Uterus (tissue), 2 donors: ENCODE data around the gene SVBP.

Source experiments
- CTCF ChIP-seq, 4 experiments: fragments of 200-600 bp in 2 of 4; fragments of 450-650 bp in 2 of 4; sonication (generic) in 2 of 4; IDR thresholded peaks; one replicate each; pipeline ENCODE4 v1.5.1; 2016 to 2019; ENCODE audit warnings: antibody characterized with exemption in 4 of 4, mild to moderate bottlenecking in 2 of 4, moderate library complexity in 1 of 4
- POLR2A ChIP-seq, 2 donors: fragments of 450-650 bp; IDR thresholded peaks; one replicate each; pipeline ENCODE4 v1.6.1; 2016; ENCODE audit warnings: antibody characterized with exemption in 2 of 2, mild to moderate bottlenecking in 1 of 2, moderate library complexity in 1 of 2

- no peak for TF ChIP-seq CTCF (IDR thresholded peaks at IDR 0.05)
- no peak for TF ChIP-seq POLR2A (IDR thresholded peaks at IDR 0.05)
Measured at GRCh38 chr1:42852608-42852980, 35.4 kb upstream of the SVBP start.
